Liver (tissue), 9 donors: ENCODE results near the gene GRK5. TPM values are rescaled to one million over a fixed set of nuclear protein-coding genes. Genes with fewer than 3 reads are reported as not detected.

Experiments
- DNase-seq: peaks from one replicate; pipeline ENCODE4 v3.0.0-alpha.2; 2017; ENCODE audit warnings: low spot score
- H3K27ac ChIP-seq, 2 donors: one replicate each; pipeline ENCODE4 v1.7.0; 2013; ENCODE audit warnings: inconsistent platforms in 2 of 2, low read length in 2 of 2, control low read depth in 1 of 2, low read depth in 1 of 2, mild to moderate bottlenecking in 1 of 2
- H3K27me3 ChIP-seq, 4 donors: one replicate each; pipeline versions ENCODE4 v1.6.1 to v1.7.0; 2013; ENCODE audit warnings: low read length in 3 of 4, inconsistent platforms in 1 of 4, mild to moderate bottlenecking in 1 of 4, moderate library complexity in 1 of 4; ENCODE audit not compliant: control insufficient read depth in 4 of 4, insufficient read depth in 4 of 4
- H3K36me3 ChIP-seq, 4 donors: one replicate each; pipeline versions ENCODE4 v1.6.1 to v1.7.0; 2013; ENCODE audit warnings: low read length in 3 of 4, mild to moderate bottlenecking in 3 of 4, low read depth in 1 of 4, moderate library complexity in 1 of 4; ENCODE audit not compliant: control insufficient read depth in 4 of 4, insufficient read depth in 3 of 4
- H3K4me1 ChIP-seq, 4 donors: one replicate each; pipeline versions ENCODE4 v1.6.1 to v1.7.0; 2013; ENCODE audit warnings: low read length in 3 of 4, mild to moderate bottlenecking in 3 of 4, moderate library complexity in 1 of 4; ENCODE audit not compliant: control insufficient read depth in 4 of 4, insufficient read depth in 4 of 4
- H3K4me3 ChIP-seq, 3 donors: one replicate each; pipeline versions ENCODE4 v1.6.1 to v1.7.0; 2013; ENCODE audit warnings: low read length in 3 of 3, control low read depth in 1 of 3, low read depth in 1 of 3, mild to moderate bottlenecking in 1 of 3
- H3K9ac ChIP-seq, 2 donors: one replicate each; pipeline ENCODE4 v1.7.0; 2013; ENCODE audit warnings: low read length in 2 of 2, mild to moderate bottlenecking in 2 of 2, moderate library complexity in 2 of 2, control low read depth in 1 of 2, low read depth in 1 of 2
- H3K9me3 ChIP-seq, 4 donors: one replicate each; pipeline versions ENCODE4 v1.6.1 to v1.7.0; 2013; ENCODE audit warnings: low read length in 3 of 4; ENCODE audit not compliant: control insufficient read depth in 4 of 4
- ATF3 ChIP-seq: IDR thresholded peaks from 2 replicates; pipeline ENCODE4 v1.6.1; 2016; ENCODE audit warnings: antibody characterized with exemption
- EGR1 ChIP-seq, 2 donors: IDR thresholded peaks; 2 replicates each; pipeline ENCODE4 v1.6.1; 2016 to 2018; ENCODE audit warnings: antibody characterized with exemption in 2 of 2, low read depth in 2 of 2
- FOXA1 ChIP-seq: IDR thresholded peaks from 2 replicates; pipeline ENCODE4 v1.6.1; 2016; ENCODE audit warnings: antibody characterized with exemption
- FOXA2 ChIP-seq: IDR thresholded peaks from 2 replicates; pipeline ENCODE4 v1.6.1; 2016; ENCODE audit warnings: antibody characterized with exemption
- GABPA ChIP-seq, 2 donors: IDR thresholded peaks in 1 of 2; conservative IDR thresholded peaks in 1 of 2; 2 replicates each; pipeline ENCODE4 v1.6.1; 2016; ENCODE audit warnings: antibody characterized with exemption in 2 of 2, mild to moderate bottlenecking in 1 of 2, moderate library complexity in 1 of 2
- HNF4A ChIP-seq, 2 donors: conservative IDR thresholded peaks; 2 replicates each; pipeline ENCODE4 v1.6.1; 2016; ENCODE audit warnings: antibody characterized with exemption in 2 of 2, mild to moderate bottlenecking in 2 of 2
- HNF4G ChIP-seq: IDR thresholded peaks from 2 replicates; pipeline ENCODE4 v1.6.1; 2016; ENCODE audit warnings: antibody characterized with exemption
- JUND ChIP-seq, 2 donors: IDR thresholded peaks; 2 replicates each; pipeline ENCODE4 v1.6.1; 2016; ENCODE audit warnings: antibody characterized with exemption in 2 of 2
- NR2F2 ChIP-seq: IDR thresholded peaks from 2 replicates; pipeline ENCODE4 v1.6.1; 2016; ENCODE audit warnings: antibody characterized with exemption
- RAD21 ChIP-seq, 2 donors: IDR thresholded peaks; 2 replicates each; pipeline ENCODE4 v1.6.1; 2016; ENCODE audit warnings: antibody characterized with exemption in 2 of 2, mild to moderate bottlenecking in 2 of 2
- REST ChIP-seq: IDR thresholded peaks from 2 replicates; pipeline ENCODE4 v1.6.1; 2016; ENCODE audit warnings: antibody characterized with exemption, mild to moderate bottlenecking
- RXRA ChIP-seq, 2 donors: IDR thresholded peaks; 2 replicates each; pipeline ENCODE4 v1.6.1; 2017 to 2018; ENCODE audit warnings: antibody characterized with exemption in 2 of 2, mild to moderate bottlenecking in 1 of 2
- SP1 ChIP-seq: IDR thresholded peaks from 2 replicates; pipeline ENCODE4 v1.6.1; 2018; ENCODE audit warnings: antibody characterized with exemption, mild to moderate bottlenecking
- TAF1 ChIP-seq: conservative IDR thresholded peaks from 2 replicates; pipeline ENCODE4 v1.6.1; 2016; ENCODE audit warnings: antibody characterized with exemption, mild to moderate bottlenecking
- YY1 ChIP-seq: IDR thresholded peaks from 2 replicates; pipeline ENCODE4 v1.6.1; 2016; ENCODE audit warnings: antibody characterized with exemption, mild to moderate bottlenecking
- ZBTB33 ChIP-seq: IDR thresholded peaks from 2 replicates; pipeline ENCODE4 v1.6.1; 2016; ENCODE audit warnings: antibody characterized with exemption
- WGBS: extraction: QIAGEN DNeasy Blood & Tissue Kit; methylation state at CpG from one replicate; pipeline ENCODE4 v1.1.7; 2013; 5-methylcytosine and 5-hydroxymethylcytosine counted together
- polyA plus RNA-seq, 2 donors: library from polyadenylated mRNA; stranded (reverse) in 1 of 2; unstranded in 1 of 2; fragments of 200-250 nt in 1 of 2; fragments of >200 nt in 1 of 2; fragmentation: Nextera tagmentation in 1 of 2; extraction: Ambion mirVana in 1 of 2; gene quantifications; one replicate each; pipeline versions ENCODE4 v1.2.1 to v1.2.3, GENCODE V29; 2013 to 2015
- total RNA-seq, 2 donors: library from RNA; depleted of rRNA; stranded (reverse); fragments of >200 nt; gene quantifications; one replicate each; pipeline ENCODE4 v1.2.3, GENCODE V29; 2014
- TF ChIP-seq, protein P1 (sequence below): fragments of 150-350 bp; IDR thresholded peaks from 2 replicates; pipeline ENCODE4 v1.5.1; 2017; ENCODE audit warnings: improper control_type of control experiment, low read depth, low read length; ENCODE audit not compliant: missing input control
- TF ChIP-seq, protein P2 (sequence below): IDR thresholded peaks from 2 replicates; pipeline ENCODE4 v1.6.1; 2016; ENCODE audit warnings: antibody characterized with exemption
- donor health status: healthy.
- donor health status: healthy.
- donor health status: healthy.
- donor health status: healthy.
- donor health status: healthy.

The GRK5 gene
- total and polyA plus RNA-seq, 4 donors: 2.1 to 6.6 (median 5.1) TPM

GRCh38 chr10:119296703-119297102, 89.3 kb downstream of the GRK5 start:
- Histone ChIP-seq H3K9me3 (no peaks in the 10 kb centered on the region), H3K4me3 (no peak overlapping the region), H3K9ac (no peak overlapping the region), H3K36me3 (peaks cover 0 to 1% (median 0%) of the 10 kb centered on the region in 4 donors), H3K27me3 (no peaks in the 10 kb centered on the region), H3K4me1 (peaks cover 0 to 10% (median 5%) of the 10 kb centered on the region in 4 donors), H3K27ac (no peak overlapping the region)
- DNase-seq: no peak
- TF ChIP-seq REST (no peak), NR2F2 (no peak), HNF4G (no peak), SP1 (no peak), ZBTB33 (no peak), RXRA (IDR thresholded peaks at IDR 0.05) (no peak), JUND (IDR thresholded peaks at IDR 0.05) (no peak), TAF1 (no peak), HNF4A (conservative IDR thresholded peaks at IDR 0.05) (no peak), EGR1 (IDR thresholded peaks at IDR 0.05; ENCODE audit: low read depth in 2 of 2) (no peak), ATF3 (no peak), FOXA2 (no peak), FOXA1 (no peak), GABPA (IDR thresholded peaks at IDR 0.05 in 1 of 2, conservative IDR thresholded peaks at IDR 0.05 in 1 of 2) (no peak), YY1 (no peak), RAD21 (IDR thresholded peaks at IDR 0.05) (no peak)
- TF ChIP-seq, protein P1, sequence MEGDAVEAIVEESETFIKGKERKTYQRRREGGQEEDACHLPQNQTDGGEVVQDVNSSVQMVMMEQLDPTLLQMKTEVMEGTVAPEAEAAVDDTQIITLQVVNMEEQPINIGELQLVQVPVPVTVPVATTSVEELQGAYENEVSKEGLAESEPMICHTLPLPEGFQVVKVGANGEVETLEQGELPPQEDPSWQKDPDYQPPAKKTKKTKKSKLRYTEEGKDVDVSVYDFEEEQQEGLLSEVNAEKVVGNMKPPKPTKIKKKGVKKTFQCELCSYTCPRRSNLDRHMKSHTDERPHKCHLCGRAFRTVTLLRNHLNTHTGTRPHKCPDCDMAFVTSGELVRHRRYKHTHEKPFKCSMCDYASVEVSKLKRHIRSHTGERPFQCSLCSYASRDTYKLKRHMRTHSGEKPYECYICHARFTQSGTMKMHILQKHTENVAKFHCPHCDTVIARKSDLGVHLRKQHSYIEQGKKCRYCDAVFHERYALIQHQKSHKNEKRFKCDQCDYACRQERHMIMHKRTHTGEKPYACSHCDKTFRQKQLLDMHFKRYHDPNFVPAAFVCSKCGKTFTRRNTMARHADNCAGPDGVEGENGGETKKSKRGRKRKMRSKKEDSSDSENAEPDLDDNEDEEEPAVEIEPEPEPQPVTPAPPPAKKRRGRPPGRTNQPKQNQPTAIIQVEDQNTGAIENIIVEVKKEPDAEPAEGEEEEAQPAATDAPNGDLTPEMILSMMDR: no peak
- TF ChIP-seq, protein P2, sequence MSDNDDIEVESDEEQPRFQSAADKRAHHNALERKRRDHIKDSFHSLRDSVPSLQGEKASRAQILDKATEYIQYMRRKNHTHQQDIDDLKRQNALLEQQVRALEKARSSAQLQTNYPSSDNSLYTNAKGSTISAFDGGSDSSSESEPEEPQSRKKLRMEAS: no peak
- 87% methylated on average over 4 of the region's 4 CpGs for WGBS
